Activated CD4-positive, alpha-beta T cell treated with anti-CD3 and anti-CD28 coated beads for 36 hours (primary cell): Measurements from ENCODE around the gene KIF7. TPM values are rescaled to one million over a fixed set of nuclear protein-coding genes. Genes with fewer than 3 reads are reported as not detected.

Source experiments
- ATAC-seq: fragments of 200-7000 bp; cut with Tn5 transposase; one replicate; pipeline ENCODE4 v1.10.0; 2021; ENCODE audit warnings: mild to moderate bottlenecking, moderate library complexity
- CTCF ChIA-PET: fragments of 350-600 bp; sonication (Branson Sonifier 250); formaldehyde crosslinking; loops from one replicate; lab custom pipeline; 2021; ENCODE audit warnings: antibody characterized with exemption; lab: Charles Lee
- POLR2A ChIA-PET: fragments of 350-600 bp; sonication (Branson Sonifier 250); formaldehyde crosslinking; loops from one replicate; lab custom pipeline; 2021; ENCODE audit warnings: antibody characterized with exemption, inconsistent platforms; lab: Charles Lee
- DNase-seq: peaks from one replicate; pipeline ENCODE4 v3.0.0-alpha.2; 2020
- H3K27ac Mint-ChIP-seq: one replicate; pipeline ENCODE4 v1.8.0; 2021; ENCODE audit warnings: mixed read lengths
- H3K27me3 Mint-ChIP-seq: one replicate; pipeline ENCODE4 v1.8.0; 2021; ENCODE audit warnings: mixed read lengths
- H3K36me3 Mint-ChIP-seq: one replicate; pipeline ENCODE4 v1.8.0; 2021; ENCODE audit warnings: low read depth, mixed read lengths
- H3K4me1 Mint-ChIP-seq: one replicate; pipeline ENCODE4 v1.8.0; 2021; ENCODE audit warnings: mixed read lengths
- H3K4me3 Mint-ChIP-seq: one replicate; pipeline ENCODE4 v1.8.0; 2021; ENCODE audit warnings: mild to moderate bottlenecking, moderate library complexity, mixed read lengths
- H3K9me3 Mint-ChIP-seq: one replicate; pipeline ENCODE4 v1.8.0; 2021; ENCODE audit warnings: low read depth, mixed read lengths
- intact Hi-C, 2 experiments: fragments of 100-400 bp; cut with DNase I in 1 of 2; cut with micrococcal nuclease in 1 of 2; formaldehyde crosslinking; loops; one replicate each; pipeline versions ENCODE4 v1.14.2 to v1.15.1; 2022 to 2024; cut with DNase I, micrococcal nuclease
- total RNA-seq, 2 experiments: library from RNA; stranded (reverse); gene quantifications; one replicate each; pipeline ENCODE4 v1.2.3, GENCODE V29; 2021

Gene KIF7
- total RNA-seq, 2 experiments from 2014 or later: 2.1 to 2.3 TPM

DNA sequence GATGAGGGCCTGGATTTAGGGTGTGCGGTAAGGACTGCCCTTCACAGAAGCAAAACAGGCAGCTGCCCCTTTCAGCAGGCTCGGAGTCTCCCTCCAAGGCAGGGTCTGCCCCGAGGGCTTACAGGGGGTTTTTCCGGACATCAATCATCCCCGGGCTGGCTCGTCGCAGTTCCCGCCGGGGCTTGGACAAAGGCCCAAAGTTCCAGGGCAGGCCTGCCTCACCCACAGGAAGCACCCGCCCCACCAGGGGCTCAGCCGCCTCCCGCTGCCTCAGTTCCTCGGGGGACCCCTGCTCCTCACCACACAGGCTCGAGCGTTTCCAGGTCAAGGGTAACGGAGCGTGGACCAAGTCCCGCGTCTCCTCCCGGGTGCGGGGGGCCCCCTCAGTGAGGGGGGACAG is 27.0 kb downstream of the KIF7 start:
- H3K27ac Mint-ChIP-seq: no peak overlapping the region
- no peaks in the 10 kb centered on the region for H3K4me1 Mint-ChIP-seq
- ChIA-PET CTCF (interaction anchor here (0.6 kb wide), 1 partner anchor 43 kb away, joined by 4 read pairs; no protein-coding TSS in a partner anchor), POLR2A (no interaction called here)
- DNase-seq (no peak), ATAC-seq (no peak)
- intact Hi-C loops: no loop called here
- H3K36me3 Mint-ChIP-seq: peaks cover 70% of the 10 kb centered on the region
- H3K27me3 Mint-ChIP-seq: no peaks in the 10 kb centered on the region
- H3K4me3 Mint-ChIP-seq: no peak overlapping the region
- no peaks in the 10 kb centered on the region for H3K9me3 Mint-ChIP-seq

DNA sequence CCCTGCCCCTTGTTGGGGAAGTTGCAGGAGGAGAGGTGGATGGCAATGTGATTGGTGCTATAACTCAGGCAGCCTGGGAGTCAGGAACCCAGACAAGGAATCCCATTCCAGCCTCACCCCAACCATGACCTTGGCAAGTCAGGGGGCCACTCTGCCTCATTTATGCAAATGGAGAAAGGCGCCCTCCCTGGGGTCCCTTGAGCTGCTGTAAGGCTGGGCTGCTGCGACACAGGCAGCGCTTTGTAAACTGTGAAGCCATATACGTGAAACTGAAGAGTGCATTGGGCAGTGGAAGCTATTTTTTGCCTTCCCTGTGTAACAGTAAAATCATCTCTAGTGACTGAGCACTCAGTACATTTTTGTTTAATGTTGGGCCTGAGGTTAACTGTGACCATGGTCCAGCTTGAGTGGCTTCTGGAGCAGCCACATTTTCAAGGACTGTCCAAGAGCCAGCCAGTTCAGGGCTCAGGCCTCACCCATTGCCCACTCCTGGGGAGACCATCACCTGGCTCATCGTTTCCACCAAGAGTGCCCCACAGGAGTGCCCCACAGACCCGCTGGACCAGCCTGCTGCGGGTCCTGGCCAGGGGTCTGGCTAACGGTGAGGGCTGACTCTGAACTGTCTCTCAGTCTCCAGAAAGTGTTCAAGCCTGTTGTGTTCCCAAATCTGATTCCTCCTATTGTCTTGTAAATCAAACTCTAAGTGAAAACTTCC is 27.9 kb downstream of the KIF7 start:
- CTCF ChIA-PET: no interaction called here
- POLR2A ChIA-PET: no interaction called here

DNA sequence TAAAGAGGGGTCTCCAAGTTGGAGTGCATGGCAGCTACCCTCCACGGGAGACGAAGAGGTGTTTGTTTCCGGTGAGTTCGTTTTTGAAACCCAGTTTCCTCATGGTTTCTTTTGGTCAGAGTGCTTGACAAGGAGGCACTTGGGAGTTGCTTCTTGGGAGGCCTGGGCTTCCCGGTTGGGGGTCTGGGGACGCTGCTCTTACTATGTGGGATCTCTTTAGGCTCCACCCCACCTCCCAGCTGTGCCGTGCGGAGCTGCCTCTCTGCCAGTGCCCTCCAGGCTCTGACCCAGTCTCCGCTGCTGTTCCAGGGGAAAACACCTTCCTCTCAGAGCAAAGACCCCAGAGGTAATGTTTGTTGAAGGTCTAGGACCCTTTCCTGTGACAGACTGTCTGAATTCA is 29.6 kb downstream of the KIF7 start:
- ChIA-PET POLR2A (no interaction called here), CTCF (no interaction called here)
- intact Hi-C loops: no loop called here

More for the DNA sequence above, 27.9 kb downstream of the KIF7 start:
- Mint-ChIP-seq H3K36me3 (peaks cover 77% of the 10 kb centered on the region), H3K27ac (no peak overlapping the region), H3K27me3 (no peaks in the 10 kb centered on the region), H3K4me1 (no peaks in the 10 kb centered on the region), H3K9me3 (no peaks in the 10 kb centered on the region), H3K4me3 (no peak overlapping the region)
- intact Hi-C loops: no loop called here
- DNase-seq: no peak
- ATAC-seq: no peak

DNA sequence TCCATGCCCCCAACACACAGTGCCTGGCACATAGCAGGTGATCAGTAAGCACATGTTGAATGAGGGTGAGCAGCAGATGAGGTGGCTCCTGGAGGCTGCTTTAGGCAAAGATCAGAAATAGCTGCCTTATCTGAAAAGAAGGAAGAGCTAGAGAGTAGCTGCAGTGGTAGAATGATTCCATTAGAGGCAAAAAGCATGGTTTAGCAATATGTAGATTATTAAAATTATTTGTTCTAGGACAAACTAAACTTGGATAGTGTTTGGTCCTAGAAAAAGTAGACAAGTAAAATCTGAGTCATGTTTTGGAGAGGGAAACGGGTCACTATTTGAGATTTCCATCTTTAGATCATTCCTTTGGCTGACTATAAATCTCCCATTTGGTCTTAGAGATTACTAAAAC is 32.1 kb downstream of the KIF7 start:
- no peak for ATAC-seq
- Mint-ChIP-seq H3K9me3 (no peaks in the 10 kb centered on the region), H3K4me3 (no peak overlapping the region), H3K27ac (no peak overlapping the region), H3K27me3 (no peaks in the 10 kb centered on the region), H3K4me1 (no peaks in the 10 kb centered on the region), H3K36me3 (peaks cover 80% of the 10 kb centered on the region)
- no peak for DNase-seq
- intact Hi-C loops: no loop called here
- ChIA-PET CTCF (interaction anchor here (1.1 kb wide), 1 partner anchor 36 kb away, joined by 3 read pairs; no protein-coding TSS in a partner anchor), POLR2A (interaction anchor here (0.7 kb wide), 1 partner anchor 14 kb away, joined by 3 read pairs; no protein-coding TSS in a partner anchor)

More for the DNA sequence above, 29.6 kb downstream of the KIF7 start:
- Mint-ChIP-seq H3K4me3 (no peak overlapping the region), H3K36me3 (peaks cover 83% of the 10 kb centered on the region), H3K27ac (no peak overlapping the region), H3K9me3 (no peaks in the 10 kb centered on the region), H3K27me3 (no peaks in the 10 kb centered on the region), H3K4me1 (no peaks in the 10 kb centered on the region)
- ATAC-seq (no peak), DNase-seq (no peak)

DNA sequence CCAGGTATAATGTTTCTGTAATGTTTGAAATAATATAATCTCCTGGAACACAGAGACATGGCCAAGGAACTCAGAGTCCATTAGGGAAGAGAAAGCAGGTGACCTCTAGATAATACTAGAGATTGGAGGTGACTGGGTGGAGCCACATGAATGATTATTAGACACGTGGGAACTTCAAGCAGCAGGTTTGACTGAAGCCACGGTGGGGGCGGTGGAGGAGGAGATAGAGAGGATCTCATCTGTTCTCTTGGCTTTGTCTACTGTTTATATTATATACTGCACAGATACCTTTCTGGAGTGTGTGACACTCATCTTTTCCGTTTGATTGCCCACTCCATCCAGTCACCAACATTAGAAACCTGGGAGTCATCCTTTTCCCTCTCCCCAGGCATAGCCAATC is 33.7 kb downstream of the KIF7 start:
- ChIA-PET POLR2A (no interaction called here), CTCF (no interaction called here)
- Mint-ChIP-seq H3K4me1 (no peaks in the 10 kb centered on the region), H3K27ac (no peak overlapping the region), H3K9me3 (no peaks in the 10 kb centered on the region), H3K27me3 (no peaks in the 10 kb centered on the region), H3K36me3 (peaks cover 76% of the 10 kb centered on the region), H3K4me3 (no peak overlapping the region)
- intact Hi-C loops: no loop called here
- DNase-seq (no peak), ATAC-seq (no peak)

DNA sequence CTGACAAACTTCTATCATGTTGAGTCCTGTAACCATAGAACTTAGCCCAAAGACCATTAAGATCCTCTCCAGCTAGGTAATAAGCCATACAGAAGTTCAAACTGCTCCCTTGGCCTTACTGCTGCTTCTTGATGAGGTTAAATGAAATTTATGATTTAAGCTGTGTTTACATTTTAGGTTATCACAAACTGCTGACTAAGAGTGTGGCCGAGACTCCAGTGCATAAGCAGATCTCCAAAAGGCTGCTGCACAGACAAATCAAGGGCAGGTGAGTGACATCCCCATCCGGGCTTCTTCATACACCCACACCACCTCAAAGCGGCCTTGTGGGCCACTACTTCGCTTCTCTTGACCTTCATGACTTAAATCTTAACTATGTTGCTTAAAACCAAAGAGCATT is 39.0 kb downstream of the KIF7 start:
- Mint-ChIP-seq H3K27ac (no peak overlapping the region), H3K36me3 (peaks cover 79% of the 10 kb centered on the region), H3K27me3 (no peaks in the 10 kb centered on the region), H3K4me3 (no peak overlapping the region), H3K4me1 (no peaks in the 10 kb centered on the region), H3K9me3 (peaks cover 21% of the 10 kb centered on the region)
- CTCF ChIA-PET: no interaction called here
- no peak for ATAC-seq
- DNase-seq: no peak
- POLR2A ChIA-PET: no interaction called here
- intact Hi-C loops: no loop called here

DNA sequence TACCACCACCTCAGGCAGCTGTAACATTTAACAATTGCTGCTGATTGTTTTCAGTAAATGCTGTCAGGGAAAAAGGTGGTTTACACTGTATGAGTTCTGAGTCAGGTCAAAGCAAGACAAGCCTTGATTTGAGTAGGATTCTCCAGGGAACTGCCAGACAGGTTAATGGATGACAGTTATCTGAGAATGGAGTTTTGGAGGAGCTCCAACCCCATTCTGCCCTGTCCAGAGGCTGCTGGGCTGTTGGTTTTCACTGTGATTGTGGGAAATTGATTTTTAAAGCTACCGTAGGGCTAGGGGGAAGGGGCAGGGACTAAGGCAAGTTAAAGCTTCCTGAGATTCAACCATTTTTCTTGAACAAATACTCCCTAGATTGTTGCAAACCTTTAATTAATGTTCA is 40.1 kb downstream of the KIF7 start:
- ATAC-seq (no peak), DNase-seq (no peak)
- Mint-ChIP-seq H3K27me3 (no peaks in the 10 kb centered on the region), H3K36me3 (peaks cover 83% of the 10 kb centered on the region), H3K4me1 (no peaks in the 10 kb centered on the region), H3K9me3 (peaks cover 25% of the 10 kb centered on the region), H3K27ac (no peak overlapping the region), H3K4me3 (no peak overlapping the region)
- POLR2A ChIA-PET: no interaction called here
- CTCF ChIA-PET: no interaction called here
- intact Hi-C loops: no loop called here

DNA sequence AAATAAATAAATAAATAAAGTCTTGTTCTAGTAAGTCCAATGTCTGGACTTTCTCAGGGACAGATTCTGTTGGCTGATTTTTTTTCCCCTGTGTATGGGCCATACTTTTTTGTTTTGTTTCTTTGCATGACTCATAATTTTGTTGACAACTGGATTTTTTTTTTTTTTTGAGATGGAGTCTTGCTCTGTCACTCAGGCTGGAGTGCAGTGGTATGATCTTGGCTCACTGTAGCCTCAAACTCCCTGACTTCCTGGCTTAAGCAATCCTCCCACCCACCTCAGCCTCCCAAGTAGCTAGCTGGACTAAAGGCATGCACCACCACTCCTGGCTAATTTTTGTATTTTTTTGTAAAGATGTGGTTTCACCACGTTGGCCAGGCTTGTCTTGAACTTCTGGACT is 41.1 kb downstream of the KIF7 start:
- ATAC-seq (no peak), DNase-seq (no peak)
- CTCF ChIA-PET: no interaction called here
- Mint-ChIP-seq H3K4me1 (no peaks in the 10 kb centered on the region), H3K9me3 (peaks cover 25% of the 10 kb centered on the region), H3K36me3 (peaks cover 85% of the 10 kb centered on the region), H3K27me3 (no peaks in the 10 kb centered on the region), H3K27ac (no peak overlapping the region), H3K4me3 (no peak overlapping the region)
- intact Hi-C loops: no loop called here
- POLR2A ChIA-PET: no interaction called here

DNA sequence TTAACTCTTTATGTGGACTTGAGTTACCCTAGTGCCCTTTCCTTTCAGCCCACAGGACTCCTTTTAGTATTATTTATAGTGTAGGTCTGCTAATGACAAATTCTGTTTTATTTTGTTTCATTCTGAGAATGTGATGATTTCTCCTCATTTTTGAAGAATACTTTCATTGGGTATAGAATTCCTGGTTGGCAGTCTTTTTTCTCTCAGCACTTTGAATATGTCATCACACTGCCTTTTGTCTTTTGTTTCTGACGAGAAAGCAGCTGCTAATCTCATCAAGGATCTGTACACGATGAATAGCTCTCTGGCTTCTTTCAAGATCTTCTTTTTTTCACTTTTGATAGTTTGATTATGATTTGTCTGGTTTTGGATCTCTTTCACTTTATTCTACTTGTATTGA is 42.2 kb downstream of the KIF7 start:
- no peaks in the 10 kb centered on the region for H3K27me3 Mint-ChIP-seq
- no peak for ATAC-seq

DNA sequence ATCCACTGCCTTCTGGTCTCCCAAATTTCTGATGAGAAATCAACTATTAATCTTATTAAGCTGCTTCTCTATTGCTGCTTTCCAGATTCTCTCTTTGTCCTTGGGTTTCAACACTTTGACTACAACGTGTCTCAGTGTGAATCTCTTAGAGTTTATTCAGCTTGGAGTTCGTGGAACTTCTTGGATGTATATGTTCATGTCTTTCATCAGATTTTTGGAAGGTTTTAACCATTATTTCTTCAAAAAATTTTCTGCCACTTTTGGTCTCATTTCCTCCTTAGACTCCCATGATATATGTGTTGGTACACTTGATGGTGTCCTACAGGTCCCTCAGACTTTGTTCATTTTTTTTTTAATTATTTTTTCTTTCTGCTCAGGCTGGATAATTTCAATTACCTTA is 44.0 kb downstream of the KIF7 start:
- intact Hi-C loops: no loop called here
- no peak for DNase-seq
- Mint-ChIP-seq H3K4me1 (no peaks in the 10 kb centered on the region), H3K27ac (no peak overlapping the region), H3K27me3 (no peaks in the 10 kb centered on the region), H3K9me3 (peaks cover 25% of the 10 kb centered on the region), H3K4me3 (no peak overlapping the region), H3K36me3 (peaks cover 82% of the 10 kb centered on the region)
- POLR2A ChIA-PET: interaction anchor here (0.7 kb wide), 1 partner anchor 33 kb away, joined by 3 read pairs; no protein-coding TSS in a partner anchor
- ATAC-seq: no peak
- CTCF ChIA-PET: interaction anchor here (1.2 to 1.3 kb wide), 3 partner anchors 39 to 252 kb away, joined by 3 to 5 read pairs (median 3); no protein-coding TSS in a partner anchor

More for the DNA sequence above, 42.2 kb downstream of the KIF7 start:
- Mint-ChIP-seq H3K4me1 (no peaks in the 10 kb centered on the region), H3K9me3 (peaks cover 25% of the 10 kb centered on the region), H3K36me3 (peaks cover 86% of the 10 kb centered on the region), H3K27ac (no peak overlapping the region), H3K4me3 (no peak overlapping the region)
- ChIA-PET CTCF (no interaction called here), POLR2A (no interaction called here)
- intact Hi-C loops: no loop called here
- no peak for DNase-seq

DNA sequence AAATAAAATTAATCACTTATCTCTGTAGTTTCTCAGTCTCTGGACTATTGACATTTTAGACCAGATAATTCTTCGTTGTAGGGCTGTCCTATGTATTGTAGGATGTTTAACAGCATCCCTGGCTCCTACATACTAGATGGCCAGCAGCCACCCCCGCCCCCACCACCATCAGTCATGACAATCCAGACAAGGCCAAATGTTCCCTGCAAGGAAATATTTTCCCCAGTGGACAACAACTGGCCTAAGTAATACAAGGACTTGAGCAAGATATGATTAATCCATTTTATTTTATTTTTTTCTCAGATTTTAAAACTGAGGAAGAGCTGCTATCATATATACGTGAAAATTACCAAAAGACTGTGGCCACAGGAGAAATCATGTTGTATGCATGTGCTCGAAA is 56.2 kb downstream of the KIF7 start:
- Mint-ChIP-seq H3K27ac (no peak overlapping the region), H3K27me3 (no peaks in the 10 kb centered on the region), H3K36me3 (peaks cover 59% of the 10 kb centered on the region), H3K4me1 (no peaks in the 10 kb centered on the region), H3K4me3 (no peak overlapping the region), H3K9me3 (no peaks in the 10 kb centered on the region)
- DNase-seq: no peak
- no peak for ATAC-seq
- POLR2A ChIA-PET: no interaction called here
- intact Hi-C loops: no loop called here
- CTCF ChIA-PET: no interaction called here

DNA sequence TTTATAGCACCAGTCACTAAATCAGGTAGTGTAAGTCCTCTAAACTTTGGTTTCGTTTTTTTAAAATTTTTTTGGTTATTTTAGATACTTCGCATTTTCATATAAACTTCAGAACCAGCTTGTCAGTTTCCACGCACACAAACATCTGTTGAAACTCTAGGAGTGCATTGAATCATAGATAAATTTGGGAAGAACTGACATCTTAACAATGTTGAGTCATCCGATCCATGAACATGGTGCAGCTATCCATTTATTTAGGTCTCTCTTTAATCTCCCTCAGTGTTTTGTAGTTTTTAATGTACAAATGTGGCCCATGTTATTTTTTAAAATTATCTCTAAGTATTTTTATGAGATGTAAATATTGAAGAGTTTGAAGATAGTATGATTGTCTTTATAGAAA is 62.2 kb downstream of the KIF7 start:
- intact Hi-C loops: no loop called here
- Mint-ChIP-seq H3K4me1 (no peaks in the 10 kb centered on the region), H3K27me3 (no peaks in the 10 kb centered on the region), H3K9me3 (no peaks in the 10 kb centered on the region), H3K36me3 (peaks cover 49% of the 10 kb centered on the region), H3K4me3 (no peak overlapping the region), H3K27ac (no peak overlapping the region)
- CTCF ChIA-PET: no interaction called here
- POLR2A ChIA-PET: no interaction called here
- DNase-seq (no peak), ATAC-seq (no peak)
